Parathyroid adenoma (tissue), 2 donors: ENCODE data around the gene RALB.
A peak's percentile ranks its signal among the peaks of the same experiment; 100 is the strongest.

Experiments
- H2AFZ ChIP-seq: fragments of 300-600 bp; sonication (generic); one replicate; pipeline ENCODE4 v1.7.0; 2017; ENCODE audit warnings: antibody characterized with exemption, mild to moderate bottlenecking
- H3K27ac ChIP-seq: fragments of 300-600 bp; sonication (generic); one replicate; pipeline ENCODE4 v1.7.0; 2017
- H3K27me3 ChIP-seq: fragments of 300-600 bp; sonication (generic); one replicate; pipeline ENCODE4 v1.7.0; 2017; ENCODE audit warnings: low read length; ENCODE audit not compliant: control insufficient read depth, insufficient read depth
- H3K36me3 ChIP-seq: fragments of 300-600 bp; sonication (generic); one replicate; pipeline ENCODE4 v1.7.0; 2017; ENCODE audit warnings: low read length; ENCODE audit not compliant: control insufficient read depth, insufficient read depth
- H3K4me1 ChIP-seq: fragments of 300-600 bp; sonication (generic); one replicate; pipeline ENCODE4 v1.7.0; 2017; ENCODE audit warnings: control low read depth
- H3K4me2 ChIP-seq: fragments of 300-600 bp; sonication (generic); one replicate; pipeline ENCODE4 v1.7.0; 2017; ENCODE audit warnings: low read length
- H3K4me3 ChIP-seq: fragments of 300-600 bp; sonication (generic); one replicate; pipeline ENCODE4 v1.7.0; 2017; ENCODE audit warnings: low read depth, low read length
- H3K79me2 ChIP-seq: fragments of 300-600 bp; sonication (generic); one replicate; pipeline ENCODE4 v1.7.0; 2017; ENCODE audit warnings: control low read depth
- H3K9ac ChIP-seq: fragments of 300-600 bp; sonication (generic); one replicate; pipeline ENCODE4 v1.7.0; 2017; ENCODE audit warnings: mild to moderate bottlenecking
- H3K9me3 ChIP-seq: fragments of 300-600 bp; sonication (generic); one replicate; pipeline ENCODE4 v1.7.0; 2017; ENCODE audit warnings: low read length; ENCODE audit not compliant: control insufficient read depth
- CTCF ChIP-seq: fragments of 300-600 bp; sonication (generic); IDR thresholded peaks from one replicate; pipeline ENCODE4 v1.7.0; 2017; ENCODE audit warnings: antibody characterized with exemption, mild to moderate bottlenecking
- donor health status: primary hyperparathyroidism.

The RALB gene

GRCh38 chr2:120265006-120265405 lies 12.4 kb downstream of the RALB start:
- Histone ChIP-seq H3K4me1 (peaks cover 48% of the 10 kb centered on the region), H3K27me3 (no peaks in the 10 kb centered on the region), H2AFZ (no peak overlapping the region), H3K9ac (no peak overlapping the region), H3K27ac (peak overlapping the region; percentile 58), H3K36me3 (no peaks in the 10 kb centered on the region), H3K4me3 (no peak overlapping the region), H3K4me2 (peak overlapping the region; percentile 26), H3K79me2 (peaks cover 81% of the 10 kb centered on the region), H3K9me3 (no peaks in the 10 kb centered on the region)
- no peak for TF ChIP-seq CTCF

- H3K4me1 ChIP-seq: peaks cover 47% of the 10 kb centered on the region
- peaks cover 77% of the 10 kb centered on the region for H3K79me2 ChIP-seq
- no peak overlapping the region for H2AFZ ChIP-seq
- no peak overlapping the region for H3K4me3 ChIP-seq
- no peak overlapping the region for H3K4me2 ChIP-seq
- peak overlapping the region; percentile 58 for H3K27ac ChIP-seq
- H3K9ac ChIP-seq: no peak overlapping the region
- no peak for TF ChIP-seq CTCF
- no peaks in the 10 kb centered on the region for H3K36me3 ChIP-seq
- H3K9me3 ChIP-seq: no peaks in the 10 kb centered on the region
- no peaks in the 10 kb centered on the region for H3K27me3 ChIP-seq
These were observed 14.7 kb downstream of the RALB start for GRCh38 chr2:120267348-120267747.

GRCh38 chr2:120269076-120269744 lies 16.6 kb downstream of the RALB start:
- H3K27me3 ChIP-seq: no peaks in the 10 kb centered on the region
- peak overlapping the region; percentile 92 for H3K27ac ChIP-seq
- no peak overlapping the region for H3K9ac ChIP-seq
- H3K79me2 ChIP-seq: peaks cover 80% of the 10 kb centered on the region
- no peak overlapping the region for H3K4me2 ChIP-seq
- H3K4me3 ChIP-seq: no peak overlapping the region
- no peak overlapping the region for H2AFZ ChIP-seq
- no peak for TF ChIP-seq CTCF
- peaks cover 56% of the 10 kb centered on the region for H3K4me1 ChIP-seq
- no peaks in the 10 kb centered on the region for H3K9me3 ChIP-seq
- H3K36me3 ChIP-seq: no peaks in the 10 kb centered on the region

- Histone ChIP-seq H3K27me3 (no peaks in the 10 kb centered on the region), H3K9ac (no peak overlapping the region), H3K4me3 (no peak overlapping the region), H3K9me3 (no peaks in the 10 kb centered on the region), H3K27ac (peak overlapping the region; percentile 92), H3K36me3 (no peaks in the 10 kb centered on the region), H3K4me2 (peak overlapping the region; percentile 54), H3K4me1 (peaks cover 56% of the 10 kb centered on the region), H2AFZ (no peak overlapping the region), H3K79me2 (peaks cover 79% of the 10 kb centered on the region)
- no peak for TF ChIP-seq CTCF
These were observed 17.2 kb downstream of the RALB start for GRCh38 chr2:120269816-120270215.
